Body of pancreas (tissue), 4 donors: Measurements from ENCODE around the gene SLC35F4.

Source experiments
- POLR2A ChIP-seq, 3 donors: fragments of 450-650 bp; IDR thresholded peaks; one replicate each; pipeline ENCODE4 v1.6.1; 2016; ENCODE audit warnings: antibody characterized with exemption in 3 of 3, mild to moderate bottlenecking in 2 of 3
- TF ChIP-seq, protein P1 (sequence below), 7 experiments: fragments of 450-650 bp in 4 of 7; fragments of 200-600 bp in 3 of 7; sonication (generic) in 3 of 7; IDR thresholded peaks; one replicate each; pipeline ENCODE4 v1.5.1; 2016 to 2019; ENCODE audit warnings: antibody characterized with exemption in 7 of 7

DNA sequence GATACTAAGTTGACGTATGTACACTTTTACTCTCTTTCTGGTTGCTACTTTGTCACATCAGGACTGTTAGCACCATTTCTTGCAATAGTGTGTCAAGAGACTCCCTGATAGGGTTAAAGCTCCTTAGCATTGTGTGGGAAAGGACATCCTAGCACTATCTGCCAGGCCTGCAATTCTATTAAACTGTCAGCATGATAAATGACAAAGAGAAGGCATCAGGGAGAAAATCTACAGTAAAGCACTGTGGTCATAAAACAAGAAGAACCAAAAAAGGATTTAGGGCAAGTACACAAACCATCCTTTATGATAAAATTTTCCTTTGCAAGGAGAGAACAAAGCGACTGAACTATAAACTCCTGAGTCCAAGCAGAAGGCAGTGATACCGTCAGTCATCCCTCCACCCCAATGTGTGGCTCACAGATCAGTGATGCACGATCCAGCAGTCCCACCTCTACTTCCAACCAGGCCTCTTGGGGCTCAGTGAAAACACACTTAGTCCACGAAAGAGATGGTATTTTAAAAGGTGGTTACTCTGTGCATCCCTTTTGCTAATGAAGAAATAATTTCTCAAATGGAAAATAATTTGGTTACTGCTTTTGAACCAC lies 31.4 kb upstream of the SLC35F4 start:
- TF ChIP-seq, protein P1, sequence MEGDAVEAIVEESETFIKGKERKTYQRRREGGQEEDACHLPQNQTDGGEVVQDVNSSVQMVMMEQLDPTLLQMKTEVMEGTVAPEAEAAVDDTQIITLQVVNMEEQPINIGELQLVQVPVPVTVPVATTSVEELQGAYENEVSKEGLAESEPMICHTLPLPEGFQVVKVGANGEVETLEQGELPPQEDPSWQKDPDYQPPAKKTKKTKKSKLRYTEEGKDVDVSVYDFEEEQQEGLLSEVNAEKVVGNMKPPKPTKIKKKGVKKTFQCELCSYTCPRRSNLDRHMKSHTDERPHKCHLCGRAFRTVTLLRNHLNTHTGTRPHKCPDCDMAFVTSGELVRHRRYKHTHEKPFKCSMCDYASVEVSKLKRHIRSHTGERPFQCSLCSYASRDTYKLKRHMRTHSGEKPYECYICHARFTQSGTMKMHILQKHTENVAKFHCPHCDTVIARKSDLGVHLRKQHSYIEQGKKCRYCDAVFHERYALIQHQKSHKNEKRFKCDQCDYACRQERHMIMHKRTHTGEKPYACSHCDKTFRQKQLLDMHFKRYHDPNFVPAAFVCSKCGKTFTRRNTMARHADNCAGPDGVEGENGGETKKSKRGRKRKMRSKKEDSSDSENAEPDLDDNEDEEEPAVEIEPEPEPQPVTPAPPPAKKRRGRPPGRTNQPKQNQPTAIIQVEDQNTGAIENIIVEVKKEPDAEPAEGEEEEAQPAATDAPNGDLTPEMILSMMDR (IDR thresholded peaks at IDR 0.05), result no peak
- no peak for TF ChIP-seq POLR2A (IDR thresholded peaks at IDR 0.05)
